Right lobe of liver (tissue), 6 donors: ENCODE results near the gene TARM1. TPM values are rescaled to one million over a fixed set of nuclear protein-coding genes. Genes with fewer than 3 reads are reported as not detected.

Source experiments
- ATAC-seq, 4 donors: fragments of 200-7000 bp; cut with Tn5 transposase; one replicate each; pipeline ENCODE4 v1.9.1; 2020; ENCODE audit warnings: mild to moderate bottlenecking in 4 of 4, moderate library complexity in 4 of 4
- DNase-seq, 3 donors: peaks; one replicate each; pipeline ENCODE4 v3.0.0-alpha.2; 2020
- H3K27ac ChIP-seq, 3 donors: fragments of 200-600 bp; one replicate each; pipeline ENCODE4 v1.8.0; 2022
- H3K27me3 ChIP-seq, 2 donors: fragments of 200-600 bp; one replicate each; pipeline ENCODE4 v1.8.0; 2022
- H3K36me3 ChIP-seq, 4 donors: fragments of 200-600 bp; sonication (generic) in 1 of 4; one replicate each; pipeline versions ENCODE4 v1.5.1 to v1.8.0; 2017 to 2022; ENCODE audit warnings: control low read depth in 1 of 4
- H3K4me1 ChIP-seq, 4 donors: fragments of 200-600 bp; sonication (generic) in 1 of 4; one replicate each; pipeline versions ENCODE4 v1.5.1 to v1.8.0; 2017 to 2022; ENCODE audit warnings: control low read depth in 1 of 4
- H3K4me3 ChIP-seq, 3 donors: fragments of 200-600 bp; one replicate each; pipeline ENCODE4 v1.8.0; 2022
- H3K9me3 ChIP-seq, 4 donors: fragments of 200-600 bp; sonication (generic) in 1 of 4; one replicate each; pipeline versions ENCODE4 v1.5.1 to v1.8.0; 2017 to 2022; ENCODE audit warnings: control low read depth in 1 of 4
- POLR2A ChIP-seq: fragments of 450-650 bp; IDR thresholded peaks from one replicate; pipeline ENCODE4 v1.6.1; 2017; ENCODE audit warnings: antibody characterized with exemption, mild to moderate bottlenecking
- WGBS: methylation state at CpG from one replicate; pipeline ENCODE4 v1.1.6; 2018; ENCODE audit warnings: low coverage, low lambda C conversion rate; ENCODE audit not compliant: insufficient coverage; ENCODE audit errors: missing lambda C conversion rate; 5-methylcytosine and 5-hydroxymethylcytosine counted together
- intact Hi-C, 2 donors: fragments of 100-400 bp; cut with DNase I; formaldehyde crosslinking; loops; one replicate each; pipeline versions ENCODE4 v1.11.2 to v1.14.1; 2022
- total RNA-seq, 6 experiments: library from RNA; depleted of rRNA in 2 of 6; stranded (reverse); fragments of >200 nt in 2 of 6; fragmentation: NEBNext Ultra II Directional in 3 of 6; extraction: Animal tissue kit (Norgen Biotek cat#: 25700) in 3 of 6; gene quantifications; one replicate each; pipeline versions ENCODE4 v1.1.0 to v1.2.4, GENCODE V29; 2016 to 2023
- TF ChIP-seq, protein P1 (sequence below), 4 donors: fragments of 200-600 bp in 3 of 4; fragments of 450-650 bp in 1 of 4; IDR thresholded peaks; one replicate each; pipeline versions ENCODE4 v1.5.1 to v1.8.0; 2016 to 2022; ENCODE audit warnings: antibody characterized with exemption in 4 of 4, mild to moderate bottlenecking in 2 of 4
- donor health status: DM: no; HTN: yes; CAD: no.
- donor health status: DM: no; HTN: no; CAD: no.
- donor health status: DM: no; HTN: no; CAD: no.
- donor health status: DM: no; HTN: yes; CAD: no.
- donor health status: DM: no; HTN: yes; CAD: no.

The TARM1 gene
- total RNA-seq, 6 experiments from 2014 or later: not detected

DNA sequence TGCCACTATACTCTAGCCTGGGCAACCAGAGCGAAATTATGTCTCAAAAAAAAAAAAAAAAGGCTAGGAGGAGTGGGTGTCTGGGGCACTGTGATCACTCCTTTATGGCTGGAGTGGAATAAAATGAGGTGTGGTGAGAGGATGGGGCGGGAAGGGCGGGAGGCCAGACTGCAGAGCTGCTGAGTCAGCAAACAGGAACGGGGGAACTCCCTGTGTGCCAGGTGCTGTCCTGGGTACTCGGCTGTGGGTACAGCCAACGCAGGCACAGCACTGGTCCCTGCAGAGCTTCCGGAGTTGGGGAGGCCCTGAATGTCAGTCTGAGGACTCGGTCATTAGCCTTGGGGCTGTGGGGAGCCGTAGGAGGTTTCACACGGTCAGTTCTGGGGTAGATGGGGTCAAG is 40.1 kb upstream of the TARM1 start:
- no peak overlapping the region for H3K27ac ChIP-seq
- peaks cover 0 to 8% (median 4%) of the 10 kb centered on the region in 4 donors for H3K4me1 ChIP-seq
- H3K36me3 ChIP-seq: peaks cover 0 to 62% (median 20%) of the 10 kb centered on the region in 4 donors
- no peak overlapping the region for H3K4me3 ChIP-seq
- 91% methylated on average over 4 of the region's 10 CpGs for WGBS
- ATAC-seq: no peak
- TF ChIP-seq POLR2A: no peak
- TF ChIP-seq, protein P1, sequence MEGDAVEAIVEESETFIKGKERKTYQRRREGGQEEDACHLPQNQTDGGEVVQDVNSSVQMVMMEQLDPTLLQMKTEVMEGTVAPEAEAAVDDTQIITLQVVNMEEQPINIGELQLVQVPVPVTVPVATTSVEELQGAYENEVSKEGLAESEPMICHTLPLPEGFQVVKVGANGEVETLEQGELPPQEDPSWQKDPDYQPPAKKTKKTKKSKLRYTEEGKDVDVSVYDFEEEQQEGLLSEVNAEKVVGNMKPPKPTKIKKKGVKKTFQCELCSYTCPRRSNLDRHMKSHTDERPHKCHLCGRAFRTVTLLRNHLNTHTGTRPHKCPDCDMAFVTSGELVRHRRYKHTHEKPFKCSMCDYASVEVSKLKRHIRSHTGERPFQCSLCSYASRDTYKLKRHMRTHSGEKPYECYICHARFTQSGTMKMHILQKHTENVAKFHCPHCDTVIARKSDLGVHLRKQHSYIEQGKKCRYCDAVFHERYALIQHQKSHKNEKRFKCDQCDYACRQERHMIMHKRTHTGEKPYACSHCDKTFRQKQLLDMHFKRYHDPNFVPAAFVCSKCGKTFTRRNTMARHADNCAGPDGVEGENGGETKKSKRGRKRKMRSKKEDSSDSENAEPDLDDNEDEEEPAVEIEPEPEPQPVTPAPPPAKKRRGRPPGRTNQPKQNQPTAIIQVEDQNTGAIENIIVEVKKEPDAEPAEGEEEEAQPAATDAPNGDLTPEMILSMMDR (IDR thresholded peaks at IDR 0.05): no peak
- DNase-seq: no peak
- no peaks in the 10 kb centered on the region for H3K9me3 ChIP-seq
- no peaks in the 10 kb centered on the region for H3K27me3 ChIP-seq
- intact Hi-C loops: no loop called here

DNA sequence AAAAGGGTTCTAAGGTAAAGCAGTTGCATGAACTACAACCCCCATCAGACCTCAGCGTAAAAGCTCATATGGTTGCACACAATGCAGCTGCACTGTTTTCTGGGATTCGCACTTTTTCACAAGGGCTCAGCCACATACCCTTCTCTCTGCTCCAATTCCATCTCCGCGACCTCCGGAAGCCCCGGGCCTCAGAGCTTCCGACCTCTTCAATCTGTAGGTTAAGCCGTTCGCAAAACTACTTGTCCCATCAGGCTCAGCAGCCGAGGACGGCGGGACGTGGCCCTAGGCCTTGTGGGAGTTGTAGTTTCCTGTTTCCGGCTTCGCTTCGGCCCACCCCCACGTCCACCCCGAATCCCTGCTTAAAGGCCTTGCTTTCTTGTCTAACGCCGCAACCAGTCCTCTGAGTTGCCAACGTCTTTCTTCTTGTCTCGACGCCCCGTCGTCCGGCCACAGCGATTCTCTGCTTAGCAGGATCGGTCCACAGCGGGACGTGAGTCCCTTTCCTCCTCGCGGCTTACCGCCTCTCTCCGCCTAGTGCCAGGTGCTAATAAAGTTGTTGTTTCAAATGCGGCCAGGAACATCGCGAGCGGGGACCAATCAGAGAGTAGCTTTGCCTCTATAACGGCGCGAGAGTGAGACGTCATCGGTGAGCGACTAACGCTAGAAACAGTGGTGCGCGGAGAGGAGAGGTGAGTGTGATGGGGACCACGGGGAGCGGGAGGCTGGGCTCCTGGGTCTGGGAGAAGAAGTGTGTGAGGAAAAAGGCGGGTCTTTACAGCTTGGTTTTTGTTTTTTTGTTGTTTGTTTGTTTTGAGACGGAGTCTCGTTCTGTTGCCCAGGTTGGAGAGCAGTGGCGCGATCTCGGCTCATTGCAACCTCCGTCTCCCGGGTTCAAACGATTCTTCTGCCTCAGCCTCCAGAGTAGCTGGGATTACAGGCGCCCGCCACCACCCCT is 34.2 kb upstream of the TARM1 start, which contains the start of the genes PRPF31 and TFPT:
Gene PRPF31, plus strand, starts transcription at position 646 of the 955 bp plus-strand sequence. CDS start 2,525 bp downstream, outside the sequence.
Gene TFPT, minus strand, starts transcription at position 549 of the 955 bp plus-strand sequence. Its CDS starts 388 bp downstream, at position 161.
- peak; percentile 93 to 98 (median 96) for ATAC-seq
- peak within 1 kb of the TSS; percentile 83 to 94 (median 84) for H3K4me3 ChIP-seq
- H3K27ac ChIP-seq: peak within 1 kb of the TSS; percentile 80 to 93 (median 86)
- TF ChIP-seq, protein P1 (IDR thresholded peaks at IDR 0.05): no peak
- TF ChIP-seq POLR2A: peak; percentile 56
- DNase-seq: peak; percentile 95 to 97 (median 95)
- under 1% methylated on average over 50 of the region's 60 CpGs for WGBS
- H3K9me3 ChIP-seq: no peaks in the 10 kb centered on the region
- intact Hi-C loops: no loop called here
- no peaks in the 10 kb centered on the region for H3K27me3 ChIP-seq
- H3K4me1 ChIP-seq: peaks cover 0 to 19% (median 7%) of the 10 kb centered on the region in 4 donors
- peaks cover 0 to 23% (median 6%) of the 10 kb centered on the region in 4 donors for H3K36me3 ChIP-seq

DNA sequence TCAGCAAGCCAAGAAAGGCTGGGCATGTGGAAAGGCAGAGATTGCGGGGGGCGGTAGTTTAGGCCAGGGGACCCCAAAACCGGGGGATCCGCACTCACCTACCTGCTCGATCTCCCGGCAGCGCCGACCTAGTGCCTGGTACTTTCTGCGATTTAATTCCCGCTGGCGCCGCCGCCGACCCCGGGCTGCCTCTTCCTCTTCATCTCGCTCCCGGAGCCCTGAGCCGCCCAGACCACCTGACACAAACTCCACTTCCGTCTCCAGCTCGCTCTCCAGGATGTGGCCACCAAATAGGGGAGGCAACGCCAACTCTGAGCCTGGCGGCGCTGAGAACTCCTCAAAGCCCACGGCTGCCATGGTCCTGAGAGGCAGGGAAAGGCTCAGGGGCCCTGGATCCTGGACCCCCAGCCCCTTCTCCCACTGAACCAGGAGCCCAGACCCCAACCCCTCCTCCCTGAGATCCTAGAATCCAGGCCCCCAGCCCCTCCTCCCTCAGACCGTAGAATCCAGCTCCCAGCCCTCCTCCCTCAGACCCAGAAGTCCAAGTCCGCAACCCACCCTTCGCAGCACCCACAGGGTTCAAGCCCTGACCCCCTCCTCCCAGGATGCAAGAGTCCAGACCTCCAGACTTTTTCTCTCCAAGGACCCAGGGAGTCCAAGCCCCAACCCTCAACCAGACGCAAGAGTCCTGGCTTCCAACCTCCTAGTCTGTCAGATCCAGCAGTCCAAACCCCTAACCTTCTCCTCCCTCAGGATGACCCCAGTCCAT is 33.4 kb upstream of the TARM1 start:
- ATAC-seq: peak; percentile 14 to 53 (median 42)
- 6% methylated on average over 9 of the region's 28 CpGs for WGBS
- Histone ChIP-seq H3K4me1 (peaks cover 0 to 19% (median 7%) of the 10 kb centered on the region in 4 donors), H3K36me3 (peaks cover 0 to 24% (median 5%) of the 10 kb centered on the region in 4 donors), H3K27ac (peak overlapping the region in 2 of 3 donors; percentile 86 to 93), H3K4me3 (peak overlapping the region; percentile 83 to 94 (median 84)), H3K27me3 (no peaks in the 10 kb centered on the region), H3K9me3 (no peaks in the 10 kb centered on the region)
- no peak for TF ChIP-seq POLR2A
- TF ChIP-seq, protein P1 (IDR thresholded peaks at IDR 0.05): no peak
- peak in 1 of 3 donors; percentile 67 for DNase-seq
- intact Hi-C loops: no loop called here

DNA sequence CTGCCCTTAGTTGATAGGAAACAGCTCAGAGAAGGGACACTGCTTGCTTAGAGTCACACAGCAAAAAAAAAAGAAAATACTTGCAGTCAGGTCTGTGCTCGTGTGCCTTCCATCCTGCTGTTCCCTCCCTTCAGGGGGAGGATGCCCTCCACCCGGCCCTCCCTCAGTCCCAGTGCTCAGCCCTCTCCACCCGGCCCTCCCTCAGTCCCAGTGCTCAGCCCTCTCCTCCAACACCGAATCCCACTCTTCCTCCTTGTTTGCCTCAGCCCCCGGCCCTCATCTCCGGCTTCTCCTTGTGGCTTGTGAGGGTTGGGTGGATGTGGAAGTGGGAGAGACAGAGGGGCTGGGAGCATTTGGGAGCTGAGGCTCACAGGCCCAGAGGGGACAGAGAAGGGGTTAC is 28.5 kb upstream of the TARM1 start:
- H3K9me3 ChIP-seq: no peaks in the 10 kb centered on the region
- peaks cover 0 to 6% (median 0%) of the 10 kb centered on the region in 4 donors for H3K4me1 ChIP-seq
- WGBS: 80% methylated on average over 6 of the region's 6 CpGs
- intact Hi-C loops: no loop called here
- peaks cover 0 to 44% (median 14%) of the 10 kb centered on the region in 4 donors for H3K36me3 ChIP-seq
- H3K27me3 ChIP-seq: no peaks in the 10 kb centered on the region
- H3K27ac ChIP-seq: no peak overlapping the region
- ATAC-seq (peak in 3 of 4 donors; percentile 22 to 56 (median 48)), DNase-seq (no peak)
- TF ChIP-seq POLR2A: no peak
- TF ChIP-seq, protein P1 (IDR thresholded peaks at IDR 0.05): no peak
- H3K4me3 ChIP-seq: no peak overlapping the region
